GM19455 (cell line): Measurements from ENCODE around the gene CDH4.

Source experiments
- ATAC-seq: cut with Tn5 transposase; IDR thresholded peaks from one replicate; pipeline ENCODE4 v1.9.1; 2021; ENCODE audit not compliant: unreplicated experiment

The CDH4 gene

DNA sequence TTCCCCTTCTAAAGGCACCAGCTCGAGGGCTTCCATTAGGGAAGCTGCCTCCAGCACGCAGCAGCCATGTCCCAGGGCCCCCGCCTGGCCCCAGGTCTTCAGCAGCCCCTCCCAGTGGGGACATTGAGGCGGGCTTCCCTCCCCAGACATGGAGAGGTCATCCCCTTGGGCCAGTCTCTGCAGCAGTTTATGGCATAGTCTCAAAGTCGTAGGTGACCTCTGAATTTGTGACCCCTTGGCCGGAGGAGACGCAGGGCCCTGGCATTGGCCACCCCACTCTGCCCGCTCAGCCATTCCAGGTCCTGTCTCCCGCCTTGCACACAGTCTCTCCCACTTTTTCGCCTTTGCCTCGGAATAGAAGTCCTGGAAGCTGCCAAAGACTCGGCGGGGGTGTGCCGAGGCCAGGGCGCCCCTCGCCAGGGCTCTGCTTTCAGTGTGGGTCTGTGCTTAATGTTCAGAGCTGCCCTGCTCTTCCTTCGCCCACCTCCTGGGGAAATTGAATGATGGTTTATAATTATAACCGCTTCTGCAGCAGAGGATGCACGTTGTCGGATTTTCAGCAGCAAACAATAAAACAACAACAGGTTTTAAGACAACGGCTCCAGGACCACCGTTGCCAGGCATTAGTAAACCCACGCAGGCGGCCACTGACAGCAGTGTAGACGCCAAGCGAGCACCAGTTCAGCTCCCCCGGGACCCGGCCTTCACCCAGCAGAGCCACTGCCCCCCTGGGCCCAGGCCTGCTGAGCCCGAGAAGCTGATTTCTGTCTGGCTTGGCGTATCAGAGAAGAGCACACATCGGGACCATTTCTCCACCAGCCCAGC is 626.6 kb downstream of the CDH4 start:
- ATAC-seq = no peak

DNA sequence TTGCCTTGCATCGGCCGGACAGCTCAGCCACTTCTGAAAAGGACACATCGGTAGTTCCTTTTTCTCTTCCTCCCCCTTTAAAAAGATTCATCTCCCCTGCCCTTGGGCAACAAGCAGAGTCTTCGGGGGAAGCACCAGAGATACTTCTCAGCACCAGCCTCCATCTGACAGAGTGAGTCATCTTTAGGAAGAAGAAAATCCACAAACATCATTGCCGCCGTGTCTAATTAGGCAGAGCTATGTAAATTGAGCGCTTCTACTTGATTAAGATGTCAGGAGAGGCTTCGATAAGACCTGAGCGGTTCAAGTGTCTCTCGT is 627.2 kb downstream of the CDH4 start:
- no peak for ATAC-seq

DNA sequence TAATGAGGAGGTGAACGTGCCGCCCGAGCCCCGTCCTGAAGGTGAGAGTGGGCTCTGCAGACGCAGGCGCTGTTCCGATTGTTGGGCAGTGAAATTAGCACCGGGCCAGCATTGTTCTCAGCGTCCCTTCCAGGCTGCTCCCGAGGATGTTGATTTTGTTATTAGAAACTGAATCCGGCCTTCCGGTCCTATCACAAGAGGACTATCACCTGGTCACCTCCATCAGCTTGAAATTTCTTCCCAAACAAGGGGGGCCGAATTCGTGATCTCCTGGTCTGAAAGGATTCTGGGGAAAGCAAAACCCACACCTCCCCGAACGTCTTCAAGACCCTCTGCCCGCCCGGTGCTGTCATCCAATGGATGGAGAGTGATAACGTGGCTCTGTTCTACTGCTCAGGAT is 627.6 kb downstream of the CDH4 start:
- ATAC-seq = no peak

GRCh38 chr20:61880706-61881105 is 628.6 kb downstream of the CDH4 start:
- ATAC-seq = no peak

- no peak for ATAC-seq
Observed at GRCh38 chr20:61881416-61881815, 629.4 kb downstream of the CDH4 start.

DNA sequence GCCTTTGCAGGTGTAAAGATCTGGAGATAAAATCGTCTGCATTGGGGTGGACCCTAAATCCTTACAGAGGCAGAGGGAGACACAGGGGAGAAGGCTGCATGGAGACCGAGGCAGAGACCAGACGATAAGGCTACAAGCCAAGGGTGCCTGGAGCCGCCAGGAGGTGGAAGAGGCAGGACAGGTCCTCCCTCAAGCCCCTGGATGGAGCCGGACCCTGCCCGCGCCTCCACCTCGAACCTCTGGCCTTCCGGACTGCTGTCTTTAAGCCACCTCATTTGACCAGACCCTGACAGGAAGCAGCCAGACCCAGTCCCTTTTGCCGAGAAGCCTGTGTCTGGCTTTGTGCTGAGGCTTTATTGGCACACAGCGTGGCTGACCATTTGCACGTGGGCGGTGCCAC is 629.8 kb downstream of the CDH4 start:
- ATAC-seq = no peak

- no peak for ATAC-seq
Observed at GRCh38 chr20:61882716-61883615, 630.9 kb downstream of the CDH4 start.

- no peak for ATAC-seq
Observed at GRCh38 chr20:61883857-61884393, 631.9 kb downstream of the CDH4 start.

DNA sequence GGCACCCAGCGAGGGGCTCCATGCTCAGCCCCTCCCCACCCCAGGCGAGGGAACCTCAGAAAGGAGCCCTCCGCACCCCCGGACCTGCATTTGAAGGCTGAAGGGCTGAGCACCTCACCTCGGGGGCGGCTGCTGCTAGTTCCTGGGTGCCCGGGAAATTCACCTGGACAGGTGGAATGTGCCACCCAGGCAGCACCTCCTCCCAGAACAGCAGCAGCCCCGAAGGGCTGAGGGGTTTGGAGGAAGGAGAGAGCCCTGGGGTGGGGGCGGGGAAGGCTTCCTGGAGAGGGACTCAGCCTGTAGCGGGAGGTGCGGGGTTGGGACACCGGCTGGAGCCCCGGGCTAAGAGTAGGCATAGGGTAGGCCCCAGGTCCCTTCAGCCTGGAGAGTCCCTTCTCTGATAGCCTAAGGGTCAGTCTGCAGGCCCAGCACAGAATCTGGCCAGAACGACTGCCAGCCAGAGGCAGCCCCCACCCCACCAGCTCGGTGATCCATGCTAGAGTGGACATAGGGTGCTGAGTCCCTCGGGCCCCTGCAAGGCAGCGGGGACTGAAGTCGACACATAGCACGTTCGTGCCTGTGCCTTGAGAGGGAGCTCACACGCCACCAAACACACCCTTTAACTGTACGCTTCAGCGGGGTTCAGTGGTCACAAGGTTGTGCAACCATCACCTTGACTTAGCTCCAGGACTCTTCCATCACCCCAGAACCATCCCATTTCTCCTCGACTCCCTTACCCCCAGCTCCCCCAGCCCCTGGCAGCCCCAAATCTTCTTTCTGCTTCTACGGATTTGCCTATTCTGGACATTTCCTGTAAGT is 632.7 kb downstream of the CDH4 start:
- ATAC-seq = no peak

DNA sequence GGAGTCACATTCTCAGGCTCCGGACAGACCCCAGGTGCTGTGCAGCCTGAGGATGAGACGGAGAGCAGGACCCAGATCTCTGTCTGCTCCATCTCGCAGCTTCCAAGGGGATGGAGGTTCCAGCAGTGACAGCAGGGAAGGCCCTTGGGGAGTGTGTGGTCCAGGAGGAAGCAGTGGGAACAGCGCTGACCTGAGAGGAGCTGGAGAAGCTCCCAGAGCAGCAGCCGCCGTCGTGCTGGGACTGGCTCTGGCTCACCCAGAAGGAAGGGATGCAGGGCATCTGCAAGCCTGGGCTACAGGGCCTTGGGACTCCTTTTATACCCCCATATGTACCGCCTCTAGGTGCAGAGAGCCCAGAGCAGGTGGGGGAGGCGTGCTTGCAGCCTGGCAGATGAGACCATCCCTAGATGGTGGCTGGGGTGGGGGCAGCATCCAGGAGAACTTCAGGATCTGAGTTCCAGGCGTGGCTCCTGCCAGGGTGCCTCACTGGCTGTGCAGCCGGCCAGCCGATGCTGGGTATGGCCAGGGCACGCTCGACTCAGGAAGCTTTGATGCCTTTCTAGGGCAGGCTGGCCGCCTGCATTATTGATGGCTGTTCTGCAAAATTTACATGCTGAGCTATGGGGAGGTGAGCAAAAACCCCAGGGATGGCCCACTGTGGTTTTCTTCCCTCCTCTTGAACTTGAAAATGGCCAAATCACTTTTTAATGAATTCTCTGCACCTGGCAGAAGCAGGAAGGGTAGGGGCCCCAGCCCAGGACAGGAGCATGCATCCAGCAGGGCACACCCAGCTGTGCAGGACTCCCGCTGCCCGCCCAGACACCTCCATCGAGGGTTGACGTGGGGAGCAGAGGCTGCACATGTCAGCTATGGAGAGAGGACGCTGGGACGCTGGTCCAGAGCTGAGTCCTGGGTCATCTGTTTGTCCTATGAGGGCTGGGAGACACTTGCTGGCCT is 634.0 kb downstream of the CDH4 start:
- no peak for ATAC-seq

DNA sequence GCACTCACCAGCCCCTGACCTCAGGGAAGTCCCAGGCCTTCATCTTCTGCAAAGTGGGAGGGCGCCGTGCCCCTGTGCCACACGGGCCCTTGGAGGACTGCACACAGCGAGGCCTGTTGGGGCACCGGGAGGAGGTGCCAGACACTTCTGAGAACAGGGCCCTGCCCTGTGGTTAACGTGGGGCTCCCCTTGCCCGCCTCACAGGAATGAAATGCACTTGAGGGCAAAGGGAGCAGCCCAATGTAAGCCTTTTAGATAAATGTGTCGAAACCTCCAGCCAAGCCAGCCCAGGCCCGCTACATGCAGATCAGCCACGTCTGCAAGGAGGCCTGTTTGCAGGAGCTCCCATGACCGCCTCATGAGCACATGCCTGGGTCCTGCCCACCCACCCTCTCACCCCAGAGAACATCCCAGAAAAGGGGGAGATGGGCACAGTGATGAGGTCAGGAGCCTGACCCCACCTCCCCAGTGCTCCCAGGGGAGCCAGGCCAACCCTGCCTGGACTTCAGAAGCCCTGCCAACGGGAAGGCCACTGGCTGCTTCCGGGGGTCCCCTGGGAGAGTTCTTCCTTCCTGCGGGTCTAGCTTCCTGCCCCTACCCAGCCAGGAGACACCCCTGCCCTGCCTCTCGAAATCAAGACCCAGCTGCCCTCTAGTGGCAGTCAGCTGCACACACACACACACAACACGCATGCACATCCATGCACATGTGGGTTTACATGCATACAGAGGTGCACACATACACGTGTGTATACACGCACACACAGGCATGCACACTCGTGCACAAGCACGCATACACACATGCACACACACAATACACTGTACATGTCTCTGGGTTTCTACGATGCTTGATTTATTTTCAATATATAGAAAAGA is 634.9 kb downstream of the CDH4 start:
- no peak for ATAC-seq

DNA sequence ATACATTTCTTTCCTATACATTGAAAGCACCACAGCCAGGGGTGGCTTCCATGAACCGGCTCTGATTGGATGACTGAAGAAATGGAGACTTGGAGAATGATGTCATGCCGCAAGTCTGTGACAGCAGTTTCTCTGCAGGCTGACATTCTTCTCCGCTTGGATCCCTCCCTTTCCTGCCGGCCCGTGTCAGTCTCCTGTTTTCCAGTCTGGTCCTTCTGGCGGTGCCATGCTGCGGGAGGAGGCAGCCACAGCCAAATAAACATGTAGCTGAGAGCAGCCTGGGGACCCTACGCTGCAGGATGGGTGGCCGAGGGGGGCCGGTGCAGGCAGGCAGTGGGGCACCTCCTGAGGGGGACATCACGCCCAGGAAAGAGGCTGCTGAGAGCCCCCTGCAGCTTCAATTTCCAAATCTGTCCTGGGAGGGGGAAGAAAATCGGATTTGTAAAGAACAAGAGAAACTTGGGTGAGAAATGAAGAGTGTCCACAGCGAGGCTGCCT is 635.6 kb downstream of the CDH4 start:
- no peak for ATAC-seq

GRCh38 chr20:61888101-61888865 is 636.2 kb downstream of the CDH4 start:
- ATAC-seq = no peak

DNA sequence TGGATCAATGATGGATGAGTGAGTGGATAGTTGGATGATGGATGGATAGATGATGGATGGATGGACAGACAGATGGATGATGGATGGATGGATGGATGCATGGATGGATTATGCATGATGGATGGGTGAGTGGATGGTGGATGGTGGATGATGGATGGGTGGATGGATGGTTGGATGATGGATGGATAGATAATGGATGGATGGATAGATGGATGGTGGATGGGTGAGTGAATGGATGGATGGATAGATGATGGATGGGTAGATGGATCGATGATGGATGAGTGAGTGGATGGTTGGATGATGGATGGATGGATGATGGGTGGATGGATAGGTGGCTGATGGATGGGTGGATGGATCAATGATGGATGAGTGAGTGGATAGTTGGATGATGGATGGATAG is 637.6 kb downstream of the CDH4 start:
- ATAC-seq = no peak

DNA sequence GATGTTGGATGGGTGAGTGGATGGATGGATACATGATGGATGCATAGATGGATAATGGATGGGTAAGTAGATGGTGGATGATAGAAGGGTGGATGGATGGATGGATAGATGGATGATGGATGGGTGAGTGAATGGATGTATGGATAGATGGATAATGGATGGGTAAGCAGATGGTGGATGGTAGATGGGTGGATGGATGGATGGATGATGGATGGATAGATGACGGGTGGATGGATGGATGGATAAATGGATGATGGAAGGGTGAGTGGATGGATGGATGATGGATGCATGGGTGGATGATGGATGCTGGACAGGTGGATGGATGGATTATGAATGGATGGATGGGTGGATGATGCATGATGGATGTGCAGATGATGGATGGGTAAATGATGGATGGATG is 638.1 kb downstream of the CDH4 start:
- ATAC-seq = no peak

GRCh38 chr20:61891476-61891875 is 639.4 kb downstream of the CDH4 start:
- no peak for ATAC-seq

DNA sequence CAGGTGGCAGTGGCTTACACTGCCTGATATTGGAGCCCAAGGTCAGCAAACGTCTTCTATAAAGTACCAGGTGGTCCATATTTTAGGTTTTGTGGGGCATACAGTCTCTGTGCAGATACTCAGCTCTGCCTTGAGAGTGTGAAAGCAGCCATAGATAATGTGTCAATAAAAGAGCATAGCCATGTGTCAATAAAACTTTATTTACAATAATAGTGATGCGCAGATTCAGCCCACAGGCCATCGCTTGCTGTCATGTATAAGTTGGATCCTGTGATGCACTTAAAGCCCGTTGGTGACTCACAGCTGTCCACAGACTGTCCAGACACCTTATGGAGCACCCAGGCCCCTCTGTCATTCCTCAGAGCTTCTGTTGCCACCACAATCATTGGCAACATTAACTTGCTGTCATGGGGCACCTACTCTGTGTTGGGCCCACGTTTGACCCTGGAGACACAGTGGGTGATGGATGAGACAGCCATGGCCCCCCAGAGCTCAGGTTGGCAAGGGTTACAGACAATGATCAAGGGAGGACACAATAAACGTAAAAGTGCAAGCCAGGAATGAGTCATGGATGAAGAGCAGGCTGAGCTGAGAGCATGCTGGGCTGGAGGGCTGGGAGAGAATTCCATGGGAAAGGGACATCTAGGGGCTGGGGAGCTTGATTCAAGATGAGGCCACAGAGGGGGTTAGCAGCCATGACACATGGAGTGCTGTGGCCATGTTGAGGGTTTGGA is 640.0 kb downstream of the CDH4 start:
- no peak for ATAC-seq
